H9 (cell line): ENCODE results near the gene CYP27B1. TPM values are rescaled to one million over a fixed set of nuclear protein-coding genes. Genes with fewer than 3 reads are reported as not detected.

Source experiments
- DNase-seq: peaks from one replicate; pipeline ENCODE4 v3.0.0-alpha.2; 2017
- H2AFZ ChIP-seq: one replicate; pipeline ENCODE4 v1.6.1; 2013; ENCODE audit warnings: mild to moderate bottlenecking, low read length, control low read depth, moderate library complexity
- H2AK5ac ChIP-seq: 2 replicates; pipeline ENCODE4 v1.6.1; 2013; ENCODE audit warnings: low read length, control low read depth, mixed read lengths; ENCODE audit not compliant: insufficient read length
- H2BK120ac ChIP-seq: one replicate; pipeline ENCODE4 v1.6.1; 2013; ENCODE audit warnings: low read depth, mild to moderate bottlenecking, low read length, control low read depth, inconsistent platforms; ENCODE audit not compliant: poor library complexity, severe bottlenecking
- H2BK12ac ChIP-seq: 2 replicates; pipeline ENCODE4 v1.6.1; 2013; ENCODE audit warnings: low read length, control low read depth, mixed read lengths, low read depth; ENCODE audit not compliant: insufficient read length
- H2BK15ac ChIP-seq: 2 replicates; pipeline ENCODE4 v1.6.1; 2013; ENCODE audit warnings: low read depth, low read length, control low read depth
- H2BK20ac ChIP-seq: one replicate; pipeline ENCODE4 v1.6.1; 2013; ENCODE audit warnings: low read depth, mild to moderate bottlenecking, low read length, control low read depth, inconsistent platforms; ENCODE audit not compliant: poor library complexity, severe bottlenecking
- H2BK5ac ChIP-seq: 2 replicates; pipeline ENCODE4 v1.6.1; 2013; ENCODE audit warnings: low read length, control low read depth, mixed read lengths; ENCODE audit not compliant: insufficient read length
- H3K14ac ChIP-seq: 2 replicates; pipeline ENCODE4 v1.6.1; 2013; ENCODE audit warnings: low read length, control low read depth; ENCODE audit not compliant: insufficient read depth
- H3K18ac ChIP-seq: 2 replicates; pipeline ENCODE4 v1.6.1; 2013; ENCODE audit warnings: low read depth, mild to moderate bottlenecking, mixed read lengths, low read length, control low read depth; ENCODE audit not compliant: insufficient read length
- H3K23ac ChIP-seq: 2 replicates; pipeline ENCODE4 v1.6.1; 2013; ENCODE audit warnings: low read length, control low read depth, mixed read lengths, low read depth; ENCODE audit not compliant: insufficient read length
- H3K23me2 ChIP-seq: 2 replicates; pipeline ENCODE4 v1.6.1; 2013; ENCODE audit warnings: low read depth, mild to moderate bottlenecking, mixed read lengths, low read length, control low read depth; ENCODE audit not compliant: insufficient read length, poor library complexity, severe bottlenecking
- H3K27ac ChIP-seq: 2 replicates; pipeline ENCODE4 v1.5.1; 2013; ENCODE audit warnings: low read length, control low read depth, mixed read lengths, low read depth; ENCODE audit not compliant: insufficient read length
- H3K27me3 ChIP-seq: 2 replicates; pipeline ENCODE4 v1.6.1; 2013; ENCODE audit warnings: low read length, control low read depth, inconsistent platforms; ENCODE audit not compliant: insufficient read depth
- H3K4ac ChIP-seq: 2 replicates; pipeline ENCODE4 v1.6.1; 2013; ENCODE audit warnings: low read depth, mild to moderate bottlenecking, control low read depth, inconsistent platforms, low read length, moderate library complexity
- H3K4me1 ChIP-seq: 2 replicates; pipeline ENCODE4 v1.6.1; 2013; ENCODE audit warnings: low read length, control low read depth, inconsistent platforms; ENCODE audit not compliant: insufficient read depth
- H3K4me2 ChIP-seq: 2 replicates; pipeline ENCODE4 v1.6.1; 2013; ENCODE audit warnings: low read length, control low read depth, mixed read lengths; ENCODE audit not compliant: insufficient read length, insufficient read depth
- H3K56ac ChIP-seq: 2 replicates; pipeline ENCODE4 v1.6.1; 2013; ENCODE audit warnings: low read depth, mild to moderate bottlenecking, mixed read lengths, low read length, control low read depth; ENCODE audit not compliant: insufficient read length
- H3K79me1 ChIP-seq: 2 replicates; pipeline ENCODE4 v1.6.1; 2013; ENCODE audit warnings: low read depth, mild to moderate bottlenecking, moderate library complexity, low read length, control low read depth, inconsistent platforms; ENCODE audit not compliant: insufficient read depth, poor library complexity, severe bottlenecking
- H3K79me2 ChIP-seq: 2 replicates; pipeline ENCODE4 v1.6.1; 2013; ENCODE audit warnings: low read length, control low read depth, inconsistent platforms; ENCODE audit not compliant: insufficient read depth
- H3K9ac ChIP-seq: 2 replicates; pipeline ENCODE4 v1.6.1; 2013; ENCODE audit warnings: low read length, control low read depth, mixed read lengths; ENCODE audit not compliant: insufficient read length; ENCODE audit errors: extremely low read depth
- H3K9me3 ChIP-seq: one replicate; pipeline ENCODE4 v1.6.1; 2013; ENCODE audit warnings: low read depth, low read length, inconsistent platforms; ENCODE audit not compliant: control insufficient read depth
- H3T11ph ChIP-seq: one replicate; pipeline ENCODE4 v1.6.1; 2013; ENCODE audit warnings: mild to moderate bottlenecking, low read length, control low read depth, inconsistent platforms
- H4K20me1 ChIP-seq: one replicate; pipeline ENCODE4 v1.6.1; 2013; ENCODE audit not compliant: control insufficient read depth, insufficient read length, insufficient read depth
- H4K5ac ChIP-seq: 2 replicates; pipeline ENCODE4 v1.6.1; 2013; ENCODE audit warnings: low read depth, mild to moderate bottlenecking, mixed read lengths, low read length, control low read depth; ENCODE audit not compliant: insufficient read length
- H4K8ac ChIP-seq: replicated peaks from 2 replicates; pipeline ENCODE4 v1.6.1; 2013; ENCODE audit warnings: low read length, control low read depth, mixed read lengths, low read depth; ENCODE audit not compliant: insufficient read length
- H4K91ac ChIP-seq: 2 replicates; pipeline ENCODE4 v1.6.1; 2013; ENCODE audit warnings: low read depth, mild to moderate bottlenecking, moderate library complexity, mixed read lengths, low read length, control low read depth; ENCODE audit not compliant: insufficient read length
- H3K27ac Mint-ChIP-seq, 3 experiments: 2 replicates in 2 of 3; 3 replicates in 1 of 3; pipeline ENCODE4 v1.8.0; 2020 to 2021; ENCODE audit warnings: mixed read lengths in 3 of 3, mild to moderate bottlenecking in 1 of 3, moderate library complexity in 1 of 3
- H3K27me3 Mint-ChIP-seq: 2 replicates; pipeline ENCODE4 v1.8.0; 2021; ENCODE audit warnings: low read depth, mild to moderate bottlenecking, moderate library complexity, mixed read lengths
- H3K36me3 Mint-ChIP-seq, 3 experiments: 2 replicates in 2 of 3; 3 replicates in 1 of 3; pipeline ENCODE4 v1.8.0; 2020 to 2021; ENCODE audit warnings: low read depth in 3 of 3, mixed read lengths in 3 of 3; ENCODE audit not compliant: insufficient read depth in 1 of 3
- H3K4me1 Mint-ChIP-seq, 2 experiments: 2 replicates each; pipeline ENCODE4 v1.8.0; 2020; ENCODE audit warnings: mixed read lengths in 2 of 2
- H3K4me3 Mint-ChIP-seq, 2 experiments: 2 replicates in 1 of 2; 3 replicates in 1 of 2; pipeline ENCODE4 v1.8.0; 2020 to 2021; ENCODE audit warnings: mild to moderate bottlenecking in 2 of 2, mixed read lengths in 2 of 2, moderate library complexity in 1 of 2
- H3K9me3 Mint-ChIP-seq, 2 experiments: 2 replicates in 1 of 2; 3 replicates in 1 of 2; pipeline ENCODE4 v1.8.0; 2020; ENCODE audit warnings: mild to moderate bottlenecking in 2 of 2, mixed read lengths in 2 of 2, moderate library complexity in 1 of 2
- CTCF ChIP-seq: fragments of 200-600 bp; sonication (generic); conservative IDR thresholded peaks from 3 replicates; pipeline ENCODE4 v1.8.0; 2021; ENCODE audit warnings: antibody characterized with exemption, mild to moderate bottlenecking
- WGBS: extraction: QIAGEN DNeasy Blood & Tissue Kit; methylation state at CpG from one replicate; pipeline ENCODE4 v1.1.7; 2013; ENCODE audit warnings: missing lambda C conversion rate, low lambda C conversion rate, mixed read lengths; ENCODE audit not compliant: insufficient read length; ENCODE audit errors: extremely low coverage; 5-methylcytosine and 5-hydroxymethylcytosine counted together
- total RNA-seq: library from RNA; stranded (reverse); gene quantifications from 2 replicates; pipeline ENCODE4 v1.2.1, GENCODE V29; 2021

CYP27B1 gene
- total RNA-seq, 1 experiment from 2014 or later = 6.1 TPM

GRCh38 chr12:57731411-57732080 lies 35.3 kb downstream of the CYP27B1 start:
- Histone ChIP-seq H2BK20ac (no peak overlapping the region), H3T11ph (no peak overlapping the region), H2BK15ac (no peak overlapping the region), H3K18ac (no peak overlapping the region), H3K27ac (no peak overlapping the region), H2AFZ (no peak overlapping the region), H2BK5ac (no peak overlapping the region), H3K56ac (no peak overlapping the region), H3K79me2 (no peaks in the 10 kb centered on the region), H3K14ac (no peak overlapping the region), H4K8ac (no peak overlapping the region), H2BK120ac (no peak overlapping the region), H2BK12ac (no peak overlapping the region), H3K79me1 (no peaks in the 10 kb centered on the region), H3K23me2 (peaks cover 12% of the 10 kb centered on the region), H4K20me1 (peaks cover 2% of the 10 kb centered on the region), H2AK5ac (no peak overlapping the region), H3K4me2 (no peak overlapping the region), H3K27me3 (peaks cover 38% of the 10 kb centered on the region), H3K9ac (no peak overlapping the region), H3K4ac (no peak overlapping the region), H4K5ac (no peak overlapping the region), H4K91ac (no peak overlapping the region), H3K23ac (no peak overlapping the region), H3K9me3 (no peaks in the 10 kb centered on the region), H3K4me1 (no peaks in the 10 kb centered on the region; the same call in 1 of the 2 replicates)
- Mint-ChIP-seq H3K27ac (no peak overlapping the region), H3K9me3 (no peaks in the 10 kb centered on the region; a peak in 1 of 5 replicates), H3K27me3 (peaks cover 99% of the 10 kb centered on the region), H3K36me3 (no peaks in the 10 kb centered on the region), H3K4me3 (no peak overlapping the region), H3K4me1 (peaks cover 13 to 27% of the 10 kb centered on the region in 2 experiments)
- DNase-seq = no peak
- WGBS = no CpG with 5 or more reads among the region's 19 CpGs
- TF ChIP-seq CTCF = no peak
